Adrenal gland (tissue), 5 donors: Measurements from ENCODE around the gene KCNN4.

Source experiments
- CTCF ChIP-seq, 6 experiments: fragments of 450-650 bp in 4 of 6; fragments of 200-600 bp in 2 of 6; sonication (generic) in 1 of 6; IDR thresholded peaks; 1 replicate in 5 of 6; 2 replicates in 1 of 6; pipeline versions ENCODE4 v1.5.1 to v1.8.0; 2016 to 2021; ENCODE audit warnings: antibody characterized with exemption in 6 of 6, mild to moderate bottlenecking in 2 of 6, moderate library complexity in 1 of 6
- POLR2A ChIP-seq, 2 donors: fragments of 450-650 bp; IDR thresholded peaks; one replicate each; pipeline ENCODE4 v1.6.1; 2017; ENCODE audit warnings: antibody characterized with exemption in 2 of 2, mild to moderate bottlenecking in 2 of 2, moderate library complexity in 1 of 2
- donor health status: DM: no; HTN: no; CAD: no.

DNA sequence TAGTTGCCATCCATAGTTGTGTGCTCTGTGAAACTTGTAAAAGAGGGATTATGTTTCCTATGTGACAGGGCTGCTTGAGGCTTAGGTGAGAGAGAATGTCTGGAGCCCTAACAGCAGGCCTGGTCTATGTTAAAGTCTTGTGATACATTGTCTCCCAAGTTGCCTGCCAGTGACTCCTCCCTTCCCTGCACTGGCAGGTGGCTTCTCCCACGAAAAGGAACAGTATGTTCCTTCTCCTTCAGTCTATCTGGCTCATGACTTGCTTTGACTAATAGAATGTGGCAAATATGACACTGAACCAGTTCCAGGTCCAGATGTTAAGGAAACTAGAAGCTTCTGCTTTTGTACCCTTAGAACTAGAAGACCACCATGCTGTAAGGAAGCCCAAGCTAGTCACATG, 5.9 kb upstream of the KCNN4 start:
- TF ChIP-seq CTCF (IDR thresholded peaks at IDR 0.05): no peak
- TF ChIP-seq POLR2A (IDR thresholded peaks at IDR 0.05): no peak
